Measurements from ENCODE around the gene CMC2.

The CMC2 gene

DNA sequence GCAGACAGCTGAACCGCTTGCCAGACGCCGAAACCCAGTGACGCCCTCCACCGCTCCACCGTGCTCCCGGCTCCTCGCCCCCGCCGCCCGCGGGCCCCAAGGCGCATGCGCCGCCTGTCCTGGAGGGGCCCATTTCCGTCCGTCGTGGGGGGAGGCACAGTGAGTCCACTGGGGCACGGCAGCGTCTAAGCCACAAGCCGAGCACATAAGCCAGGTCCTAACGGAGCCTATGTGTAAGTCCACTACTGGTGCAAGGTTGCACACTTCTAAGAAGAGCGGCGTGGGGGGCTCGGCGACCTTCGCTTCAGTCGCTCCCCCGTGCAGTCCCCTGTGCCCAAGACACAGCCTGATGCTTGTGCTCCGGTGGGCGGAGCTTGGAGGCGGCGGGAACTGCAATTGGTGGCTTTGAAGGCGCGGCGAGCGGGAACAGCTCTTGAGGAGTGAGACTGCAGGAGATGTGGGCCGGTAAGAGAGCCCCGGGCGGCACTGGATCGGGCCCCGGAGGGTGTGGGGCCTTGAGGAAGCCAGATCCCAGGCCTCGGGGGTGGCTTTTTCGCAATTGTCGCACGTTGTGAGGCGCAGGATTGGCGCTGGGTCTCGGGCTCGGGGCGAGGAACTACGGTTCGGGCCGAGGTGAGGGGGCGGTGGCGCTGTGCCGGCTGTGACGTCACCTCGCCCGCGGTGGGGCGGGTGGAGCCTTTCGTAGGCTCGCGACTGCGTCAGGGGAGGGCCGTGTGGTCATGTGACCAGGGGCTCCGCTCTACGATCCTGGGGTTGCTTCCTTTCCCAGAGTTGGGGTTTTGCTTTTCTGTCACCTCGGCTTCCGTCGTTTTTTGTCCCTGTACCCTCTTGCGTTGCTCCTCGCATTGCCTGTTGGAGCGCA lies at the start of gene CMC2, which contains the start of gene CENPN:
Gene CMC2, minus strand, starts transcription at position 73 of the 883 bp plus-strand sequence. CDS start 9,491 bp downstream, outside the sequence.
Gene CENPN, plus strand, starts transcription at position 402 of the 883 bp plus-strand sequence. CDS start 4,726 bp downstream, outside the sequence.
- peak; percentile 81 for DNase-seq

DNA sequence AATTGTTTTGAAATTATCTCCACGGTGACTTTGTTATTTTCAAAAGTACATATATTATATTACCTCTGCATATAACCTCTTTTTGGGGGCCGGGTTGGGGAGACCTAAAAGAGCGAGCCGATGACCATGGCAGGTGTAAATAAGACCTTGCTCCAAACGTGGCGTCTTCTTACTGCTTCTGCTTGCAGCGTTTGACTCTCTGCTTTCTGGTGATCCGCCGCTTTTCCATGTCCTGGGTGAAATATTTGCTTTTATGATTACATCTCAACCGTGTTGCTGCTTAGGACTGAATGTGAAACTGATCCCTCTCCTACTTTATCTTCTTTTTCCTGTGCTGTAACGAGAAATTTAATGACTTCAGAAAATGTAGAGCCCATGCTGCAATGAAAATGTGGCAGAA lies 47.1 kb upstream of the CMC2 start:
- no peak for DNase-seq

- no peak for DNase-seq
These were observed 36.1 kb upstream of the CMC2 start for GRCh38 chr16:81042821-81043220.

GRCh38 chr16:81041696-81042095 lies 35.0 kb upstream of the CMC2 start:
- DNase-seq: no peak

DNA sequence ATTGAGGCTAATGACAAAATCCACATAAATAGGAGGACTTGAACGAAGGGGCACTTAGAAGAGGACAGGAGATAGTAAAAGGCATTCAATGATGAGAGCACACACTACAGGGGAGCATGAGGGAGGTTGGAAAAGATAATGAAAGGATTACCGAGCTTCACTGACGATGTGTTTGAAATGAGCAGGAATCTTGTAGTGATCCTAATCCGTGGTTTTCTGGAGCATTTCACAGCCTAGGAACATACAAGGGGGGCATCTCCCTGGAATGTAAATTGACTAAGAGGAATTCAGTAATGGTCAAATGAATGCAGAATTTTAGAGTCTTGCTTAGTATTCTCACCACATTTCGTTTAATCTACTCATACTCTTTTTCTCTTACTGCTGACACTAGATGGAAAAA lies 34.2 kb upstream of the CMC2 start:
- DNase-seq: no peak

GRCh38 chr16:81040131-81040530 lies 33.4 kb upstream of the CMC2 start:
- DNase-seq: no peak

- DNase-seq: no peak
These were observed 30.2 kb upstream of the CMC2 start for GRCh38 chr16:81036751-81037350.

- DNase-seq: no peak
These were observed 29.5 kb upstream of the CMC2 start for GRCh38 chr16:81035975-81036750.

DNA sequence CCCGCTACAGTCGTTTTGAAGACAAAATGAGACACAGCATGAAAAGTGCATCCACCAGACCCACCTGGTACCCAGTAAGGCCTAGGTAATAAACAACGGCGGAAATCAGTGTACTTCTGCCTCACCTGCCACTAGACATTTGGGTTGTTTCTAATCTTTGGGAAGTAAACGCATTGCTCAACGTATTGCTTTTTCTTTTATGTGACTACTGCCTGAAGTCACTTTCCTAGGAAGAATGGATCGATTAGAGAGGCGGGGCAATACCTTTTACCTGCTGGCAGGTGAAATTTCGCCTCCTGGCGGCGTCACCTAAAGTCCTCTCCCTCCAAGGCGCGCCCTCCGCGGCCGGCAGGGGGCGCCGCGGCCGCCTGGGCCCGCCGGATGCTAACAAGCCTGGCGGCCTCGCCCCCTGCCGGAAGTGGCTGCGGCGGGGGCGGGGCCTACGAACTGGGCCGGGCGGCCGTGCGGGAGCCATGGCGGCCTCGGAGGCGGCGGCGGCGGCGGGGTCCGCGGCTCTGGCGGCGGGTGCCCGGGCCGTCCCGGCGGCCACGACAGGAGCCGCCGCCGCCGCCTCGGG lies 28.8 kb upstream of the CMC2 start, which contains the start of gene ATMIN:
Gene ATMIN, plus strand, starts transcription at position 445 of the 577 bp plus-strand sequence. Its CDS starts 29 bp downstream, at position 474.
- peak; percentile 53 for DNase-seq

DNA sequence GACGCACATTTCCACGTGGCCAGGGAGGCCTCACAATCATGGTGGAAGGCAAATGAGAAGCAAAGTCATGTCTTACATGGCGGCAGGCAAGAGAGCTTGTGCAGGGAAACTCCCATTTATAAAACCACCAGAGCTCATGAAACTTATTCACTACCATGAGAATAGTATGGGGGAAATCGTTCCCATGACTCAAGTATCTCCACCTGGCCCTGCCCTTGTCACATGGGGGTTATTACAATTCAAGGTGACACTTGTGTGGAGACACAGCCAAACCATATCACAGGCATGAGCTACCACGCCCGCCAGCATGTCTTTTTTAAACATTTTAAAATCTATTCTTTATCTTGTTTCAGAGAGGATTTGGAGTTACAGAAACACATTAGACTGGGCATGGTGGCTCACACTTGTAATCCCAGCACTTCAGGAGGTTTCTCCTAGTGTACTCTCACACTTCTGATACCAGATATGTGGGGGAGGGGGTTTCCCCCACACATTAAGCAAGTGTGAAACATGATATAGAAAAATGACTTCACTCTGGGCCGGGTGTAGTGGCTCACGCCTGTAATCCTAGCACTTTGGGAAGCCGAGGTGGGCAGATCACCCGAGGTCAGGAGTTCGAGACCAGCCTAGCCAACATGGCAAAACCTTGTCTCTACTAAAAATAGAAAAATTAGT lies 23.4 kb upstream of the CMC2 start:
- no peak for DNase-seq

DNA sequence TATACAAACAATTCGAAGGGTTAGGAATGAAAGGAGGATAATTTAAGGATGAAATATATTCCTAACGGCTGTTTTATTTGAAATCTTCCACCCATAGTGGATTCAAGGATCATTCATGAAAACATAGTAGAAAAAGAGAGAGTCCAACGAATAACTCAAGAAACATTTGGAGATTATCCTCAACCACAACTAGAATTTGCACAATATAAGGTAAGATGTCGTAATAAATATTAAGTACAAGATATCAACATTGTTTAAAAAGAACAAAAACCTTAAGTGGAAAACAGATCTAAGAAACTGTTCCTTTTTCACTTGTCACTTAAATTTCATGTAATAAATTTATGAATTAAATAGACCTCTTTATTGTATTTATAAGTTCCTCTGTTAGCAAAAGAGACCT lies 19.7 kb upstream of the CMC2 start:
- DNase-seq: no peak

DNA sequence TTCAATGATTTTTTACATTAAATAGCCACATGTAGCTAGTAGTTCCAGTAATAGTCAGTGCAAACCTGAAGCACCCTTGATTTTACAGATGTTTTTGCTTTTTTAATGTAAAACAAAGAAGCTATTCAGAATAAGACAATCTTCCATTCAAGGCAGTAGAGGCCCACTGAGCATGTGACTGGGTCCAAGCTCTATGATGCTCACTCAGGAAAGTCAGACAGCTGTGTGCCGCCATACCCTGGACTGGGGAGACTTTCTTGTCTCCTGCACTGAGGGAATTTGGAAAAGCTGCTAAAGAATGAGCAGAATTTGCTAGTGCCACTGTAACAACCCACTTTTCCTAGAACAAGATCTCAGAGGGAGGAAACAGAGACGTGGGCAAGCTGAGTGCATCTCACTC lies 11.8 kb upstream of the CMC2 start:
- DNase-seq: no peak

GRCh38 chr16:81014672-81015071 lies 8.0 kb upstream of the CMC2 start:
- no peak for DNase-seq

DNA sequence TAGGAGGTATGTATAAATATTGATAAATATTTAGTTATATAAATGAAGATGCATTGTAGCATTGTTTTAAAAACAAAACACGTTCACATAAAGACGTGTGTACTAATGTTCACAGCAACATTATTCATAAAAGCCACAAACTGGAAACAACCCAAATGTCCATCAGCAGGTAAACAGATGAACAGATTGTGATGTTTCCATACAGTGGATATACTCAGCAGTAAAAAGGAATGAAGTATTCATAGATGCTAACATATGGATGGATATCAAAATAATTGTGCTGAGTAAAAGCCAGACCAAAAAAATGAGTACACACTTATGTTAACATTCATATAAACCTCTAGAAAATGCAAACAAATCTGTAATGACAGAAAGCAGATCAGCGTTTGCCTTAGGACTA lies 6.3 kb upstream of the CMC2 start:
- no peak for DNase-seq

DNA sequence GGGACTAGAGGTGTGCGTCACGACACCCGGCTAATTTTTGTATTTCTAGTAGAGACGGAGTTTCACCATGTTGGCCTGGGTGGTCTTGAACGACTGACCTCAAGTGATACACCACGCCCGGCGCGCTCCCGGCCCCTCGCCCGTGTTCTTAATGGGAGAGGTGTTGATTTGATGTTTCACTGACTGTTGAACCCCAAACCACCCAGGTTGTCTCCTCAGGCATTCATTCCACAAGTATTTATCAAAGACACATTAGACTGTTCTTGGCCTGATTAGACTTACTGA lies 1.8 kb upstream of the CMC2 start:
- no peak for DNase-seq

- no peak for DNase-seq
These were observed 373 bp downstream of the CMC2 start for GRCh38 chr16:81006211-81006812.

DNA sequence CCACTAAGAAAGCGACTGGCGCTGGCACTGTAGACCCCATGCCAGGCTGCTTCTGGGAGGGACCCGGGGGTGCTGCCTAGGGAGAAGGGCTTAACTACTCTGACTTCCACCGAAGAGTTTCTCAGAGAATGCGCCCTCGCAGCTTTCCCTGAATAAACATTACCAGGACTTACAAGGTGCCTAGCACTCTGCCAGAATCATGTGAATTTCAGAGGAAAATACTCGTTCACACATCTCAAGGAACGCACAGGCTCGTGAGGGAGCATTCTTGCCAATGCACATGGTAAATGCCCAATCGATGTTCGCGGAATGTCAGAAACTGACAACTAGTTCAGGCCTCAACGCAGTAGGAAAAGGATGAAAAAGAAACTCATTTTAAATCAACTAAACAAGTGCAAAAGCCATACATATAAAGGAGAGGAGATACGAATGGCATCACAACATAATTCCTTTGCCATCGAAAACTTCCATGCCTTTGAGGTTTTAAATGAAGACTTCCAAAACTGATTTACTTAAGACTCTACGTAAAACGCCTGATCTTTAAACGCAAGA lies 999 bp downstream of the CMC2 start:
- DNase-seq: no peak

- DNase-seq: peak; percentile 14
These were observed 1.9 kb downstream of the CMC2 start for GRCh38 chr16:81004646-81005353.

- no peak for DNase-seq
These were observed 2.9 kb downstream of the CMC2 start for GRCh38 chr16:81003610-81004460.

DNA sequence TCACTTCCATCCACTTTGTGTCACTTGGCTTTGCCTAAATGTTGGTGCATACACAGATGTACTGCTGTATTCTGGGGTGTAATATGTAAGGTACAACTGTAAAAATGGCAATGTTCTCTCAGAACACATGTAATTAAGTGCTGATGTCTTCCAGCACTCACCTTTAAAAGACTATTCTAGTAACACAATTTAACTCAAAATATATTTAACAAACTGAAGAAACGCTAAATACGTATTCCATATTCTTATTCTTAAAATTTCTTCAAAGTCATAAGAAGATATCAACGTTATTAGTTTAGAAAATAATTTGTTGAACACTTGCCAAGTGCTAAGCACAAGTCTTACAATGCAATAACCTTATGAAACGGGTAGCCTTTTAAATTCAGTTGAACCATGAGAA lies 3.6 kb downstream of the CMC2 start:
- DNase-seq: no peak
